Neuronal stem cell (in vitro differentiated cells): ENCODE data around the gene KDF1.

Experiments
- DNase-seq: peaks from one replicate; pipeline ENCODE4 v3.0.0-alpha.2; 2013; ENCODE audit warnings: low spot score
- H2AFZ ChIP-seq: one replicate; pipeline ENCODE4 v1.6.1; 2013; ENCODE audit warnings: mild to moderate bottlenecking, low read length, inconsistent platforms
- H2AK5ac ChIP-seq: 2 replicates; pipeline ENCODE4 v1.6.1; 2013; ENCODE audit warnings: low read depth, mild to moderate bottlenecking, inconsistent platforms, low read length, moderate library complexity, mixed read lengths
- H2BK120ac ChIP-seq: 2 replicates; pipeline ENCODE4 v1.6.1; 2013; ENCODE audit warnings: low read depth, mild to moderate bottlenecking, inconsistent platforms, low read length, moderate library complexity, mixed read lengths
- H2BK12ac ChIP-seq: one replicate; pipeline ENCODE4 v1.6.1; 2013; ENCODE audit warnings: low read length, inconsistent platforms
- H2BK15ac ChIP-seq: 2 replicates; pipeline ENCODE4 v1.6.1; 2013; ENCODE audit warnings: mild to moderate bottlenecking, low read length, inconsistent platforms, mixed read lengths
- H2BK5ac ChIP-seq: one replicate; pipeline ENCODE4 v1.6.1; 2013; ENCODE audit warnings: inconsistent platforms, mild to moderate bottlenecking, low read length, moderate library complexity
- H3K14ac ChIP-seq: one replicate; pipeline ENCODE4 v1.6.1; 2013; ENCODE audit warnings: low read length, inconsistent platforms
- H3K18ac ChIP-seq: 2 replicates; pipeline ENCODE4 v1.6.1; 2013; ENCODE audit warnings: low read length, inconsistent platforms
- H3K23ac ChIP-seq: 2 replicates; pipeline ENCODE4 v1.6.1; 2013; ENCODE audit warnings: low read depth, mild to moderate bottlenecking, mixed read lengths, low read length, inconsistent platforms; ENCODE audit not compliant: poor library complexity
- H3K27ac ChIP-seq: replicated peaks from 3 replicates; pipeline ENCODE4 v1.5.1; 2013; ENCODE audit warnings: low read length, inconsistent platforms
- H3K27me3 ChIP-seq, 3 experiments: 2 replicates each; pipeline ENCODE4 v1.6.1; 2013; ENCODE audit warnings: low read length in 3 of 3, mild to moderate bottlenecking in 2 of 3, inconsistent platforms in 1 of 3, low read depth in 1 of 3, mixed read lengths in 1 of 3, moderate library complexity in 1 of 3; ENCODE audit not compliant: control insufficient read depth in 3 of 3, insufficient read depth in 3 of 3
- H3K36me3 ChIP-seq, 2 donors: replicated peaks in 1 of 2; 2 replicates each; pipeline ENCODE4 v1.6.1; 2013; ENCODE audit warnings: low read length in 2 of 2; ENCODE audit not compliant: control insufficient read depth in 2 of 2, insufficient read depth in 2 of 2
- H3K4ac ChIP-seq: 2 replicates; pipeline ENCODE4 v1.6.1; 2013; ENCODE audit warnings: inconsistent platforms, mild to moderate bottlenecking, low read length, moderate library complexity
- H3K4me1 ChIP-seq, 2 donors: 1 replicate in 1 of 2; 2 replicates in 1 of 2; pipeline ENCODE4 v1.6.1; 2013; ENCODE audit warnings: low read length in 2 of 2, low read depth in 1 of 2; ENCODE audit not compliant: control insufficient read depth in 2 of 2, insufficient read depth in 1 of 2
- H3K4me2 ChIP-seq: one replicate; pipeline ENCODE4 v1.6.1; 2013; ENCODE audit warnings: mild to moderate bottlenecking, low read length, inconsistent platforms; ENCODE audit not compliant: insufficient read depth, poor library complexity, severe bottlenecking
- H3K4me3 ChIP-seq, 2 donors: 2 replicates each; pipeline ENCODE4 v1.5.1; 2013; ENCODE audit warnings: low read length in 2 of 2, mild to moderate bottlenecking in 2 of 2, inconsistent platforms in 1 of 2, moderate library complexity in 1 of 2
- H3K79me1 ChIP-seq: one replicate; pipeline ENCODE4 v1.6.1; 2013; ENCODE audit warnings: low read depth, mild to moderate bottlenecking, inconsistent platforms, low read length, moderate library complexity
- H3K9ac ChIP-seq: one replicate; pipeline ENCODE4 v1.6.1; 2013; ENCODE audit warnings: mild to moderate bottlenecking, low read depth, low read length, inconsistent platforms; ENCODE audit not compliant: poor library complexity
- H3K9me3 ChIP-seq, 2 donors: replicated peaks in 1 of 2; 2 replicates each; pipeline versions ENCODE3 to v1.6.1; 2013; ENCODE audit warnings: low read length in 2 of 2, mild to moderate bottlenecking in 2 of 2, inconsistent platforms in 1 of 2, low read depth in 1 of 2, mixed read lengths in 1 of 2, moderate library complexity in 1 of 2; ENCODE audit not compliant: control insufficient read depth in 2 of 2, insufficient read depth in 1 of 2
- H4K8ac ChIP-seq: one replicate; pipeline ENCODE4 v1.6.1; 2013; ENCODE audit warnings: low read depth, mild to moderate bottlenecking, inconsistent platforms, low read length, moderate library complexity
- H4K91ac ChIP-seq: one replicate; pipeline ENCODE4 v1.6.1; 2013; ENCODE audit warnings: low read length, low read depth, mild to moderate bottlenecking, inconsistent platforms; ENCODE audit not compliant: poor library complexity
- WGBS, 2 donors: extraction: QIAGEN DNeasy Blood & Tissue Kit; methylation state at CpG; one replicate each; pipeline ENCODE4 v1.1.7; 2013; ENCODE audit warnings: missing lambda C conversion rate in 2 of 2, mixed read lengths in 1 of 2; ENCODE audit not compliant: insufficient read length in 2 of 2, insufficient replicate concordance in 1 of 2; ENCODE audit errors: extremely low coverage in 2 of 2; 5-methylcytosine and 5-hydroxymethylcytosine counted together

The KDF1 gene

DNA sequence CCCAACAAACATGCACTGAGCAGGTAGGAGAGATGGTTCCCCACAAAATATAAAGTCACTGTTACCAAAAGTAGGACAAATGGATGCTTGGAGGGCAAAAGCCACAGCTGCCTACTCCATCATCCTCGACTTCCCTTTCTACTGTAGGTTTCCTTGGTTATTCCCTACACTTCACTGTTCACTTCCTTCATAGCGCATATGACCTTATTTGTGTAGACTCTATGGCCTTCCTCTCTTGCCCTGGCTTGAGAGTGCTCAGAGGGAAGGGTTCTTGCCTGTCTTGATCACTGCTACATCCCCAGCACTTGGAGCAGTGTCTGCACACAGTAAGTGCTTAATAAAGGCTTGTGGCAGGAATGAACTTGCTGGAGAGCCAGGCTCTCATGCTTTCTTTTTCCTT lies 18.6 kb upstream of the KDF1 start:
- no peaks in the 10 kb centered on the region for H3K79me1 ChIP-seq
- H3K27ac ChIP-seq, result no peak overlapping the region
- no peaks in the 10 kb centered on the region for H3K4me1 ChIP-seq
- H3K23ac ChIP-seq, result no peak overlapping the region
- no peak overlapping the region for H3K4ac ChIP-seq
- no peak overlapping the region for H3K4me2 ChIP-seq
- no peak overlapping the region for H2BK15ac ChIP-seq
- H3K9me3 ChIP-seq, result no peaks in the 10 kb centered on the region
- H3K18ac ChIP-seq, result no peak overlapping the region
- H3K14ac ChIP-seq, result no peak overlapping the region
- no peak overlapping the region for H3K9ac ChIP-seq
- no peak overlapping the region for H2AK5ac ChIP-seq
- no peak overlapping the region for H4K8ac ChIP-seq
- WGBS, 2 donors, result no CpG with 5 or more reads among the region's 2 CpGs
- no peak for DNase-seq
- no peaks in the 10 kb centered on the region for H3K27me3 ChIP-seq
- no peak overlapping the region for H2BK12ac ChIP-seq
- no peak overlapping the region for H2AFZ ChIP-seq
- H4K91ac ChIP-seq, result no peak overlapping the region
- no peak overlapping the region for H2BK120ac ChIP-seq
- no peak overlapping the region for H3K4me3 ChIP-seq
- no peak overlapping the region for H2BK5ac ChIP-seq
- no peaks in the 10 kb centered on the region for H3K36me3 ChIP-seq

- Histone ChIP-seq H3K27me3 (peaks cover 0 to under 1% (median 0%) of the 10 kb centered on the region in 3 experiments), H4K91ac (no peak overlapping the region), H4K8ac (no peak overlapping the region), H3K9me3 (no peaks in the 10 kb centered on the region), H3K4me1 (peaks cover 0 to 5% of the 10 kb centered on the region in 2 donors), H2BK12ac (no peak overlapping the region), H3K4ac (no peak overlapping the region), H3K14ac (no peak overlapping the region), H2BK5ac (no peak overlapping the region), H3K36me3 (no peaks in the 10 kb centered on the region), H3K27ac (no peak overlapping the region), H3K79me1 (no peaks in the 10 kb centered on the region), H3K18ac (no peak overlapping the region), H2AFZ (no peak overlapping the region), H3K9ac (no peak overlapping the region), H3K23ac (no peak overlapping the region), H3K4me3 (no peak overlapping the region), H2BK15ac (no peak overlapping the region), H2AK5ac (no peak overlapping the region), H2BK120ac (no peak overlapping the region), H3K4me2 (no peak overlapping the region)
- DNase-seq, result no peak
- WGBS, 2 donors, result no CpG with 5 or more reads among the region's 3 CpGs
Observed at GRCh38 chr1:26976621-26977510, 16.6 kb upstream of the KDF1 start.

GRCh38 chr1:26972821-26973220 lies 12.6 kb upstream of the KDF1 start:
- Histone ChIP-seq H2BK120ac (no peak overlapping the region), H2BK5ac (no peak overlapping the region)
- no CpG with 5 or more reads among the region's 4 CpGs for WGBS, 2 donors

GRCh38 chr1:26972390-26972789 lies 12.1 kb upstream of the KDF1 start:
- Histone ChIP-seq H2AFZ (peak overlapping the region; percentile 66), H4K8ac (no peak overlapping the region), H2BK15ac (no peak overlapping the region), H3K18ac (no peak overlapping the region), H3K4me2 (no peak overlapping the region), H3K79me1 (no peaks in the 10 kb centered on the region), H3K27ac (no peak overlapping the region), H2BK5ac (no peak overlapping the region), H3K23ac (no peak overlapping the region), H2BK12ac (no peak overlapping the region), H3K9ac (no peak overlapping the region), H2AK5ac (no peak overlapping the region), H3K4me3 (no peak overlapping the region), H3K36me3 (no peaks in the 10 kb centered on the region), H3K4ac (no peak overlapping the region), H2BK120ac (no peak overlapping the region), H3K9me3 (no peaks in the 10 kb centered on the region), H3K27me3 (peaks cover 0 to 30% (median 0%) of the 10 kb centered on the region in 3 experiments), H4K91ac (no peak overlapping the region), H3K4me1 (peaks cover 0 to 5% of the 10 kb centered on the region in 2 donors), H3K14ac (no peak overlapping the region)
- no CpG with 5 or more reads among the region's 6 CpGs for WGBS, 2 donors
- DNase-seq, result no peak

More at GRCh38 chr1:26972821-26973220, 12.6 kb upstream of the KDF1 start:
- no peak overlapping the region for H2BK15ac ChIP-seq
- H3K9ac ChIP-seq, result no peak overlapping the region
- no peak overlapping the region for H4K8ac ChIP-seq
- no peak overlapping the region for H2AK5ac ChIP-seq
- no peak overlapping the region for H3K14ac ChIP-seq
- no peak overlapping the region for H4K91ac ChIP-seq
- peak overlapping the region; percentile 66 for H2AFZ ChIP-seq
- no peak overlapping the region for H3K23ac ChIP-seq
- peaks cover 0 to 25% (median 0%) of the 10 kb centered on the region in 3 experiments for H3K27me3 ChIP-seq
- H3K4ac ChIP-seq, result no peak overlapping the region
- no peak overlapping the region for H3K18ac ChIP-seq
- no peak overlapping the region for H2BK12ac ChIP-seq
- no peak overlapping the region for H3K27ac ChIP-seq
- H3K79me1 ChIP-seq, result no peaks in the 10 kb centered on the region
- peaks cover 0 to 5% of the 10 kb centered on the region in 2 donors for H3K4me1 ChIP-seq
- H3K36me3 ChIP-seq, result no peaks in the 10 kb centered on the region
- no peak for DNase-seq
- H3K9me3 ChIP-seq, result no peaks in the 10 kb centered on the region
- no peak overlapping the region for H3K4me2 ChIP-seq
- H3K4me3 ChIP-seq, result no peak overlapping the region
